GM12892 (cell line): ENCODE measurements around the gene KBTBD7.
"Not testable (repeated sequence)": the region's sequence is repeated elsewhere in the genome, so short reads cannot be mapped to it uniquely, and the experiment has no call there.

Experiments used
- POLR2A ChIP-seq: IDR thresholded peaks from 2 replicates; pipeline ENCODE4 v1.6.1; 2011; ENCODE audit warnings: low read depth, low read length, control low read depth
- POLR2AphosphoS5 ChIP-seq: IDR thresholded peaks from 2 replicates; pipeline ENCODE4 v1.6.1; 2011; ENCODE audit warnings: low read depth, low read length, control low read depth

- TF ChIP-seq POLR2AphosphoS5, POLR2A: not testable (repeated sequence)
These were observed 18.8 kb downstream of the KBTBD7 start for GRCh38 chr13:41175576-41175975.
